ENCODE results near the gene METTL5. TPM values are rescaled to one million over a fixed set of nuclear protein-coding genes. Genes with fewer than 3 reads are reported as not detected.

The METTL5 gene
- total and polyA plus RNA-seq, 5 experiments from 2014 or later: 50.8 to 155 (median 115) TPM

DNA sequence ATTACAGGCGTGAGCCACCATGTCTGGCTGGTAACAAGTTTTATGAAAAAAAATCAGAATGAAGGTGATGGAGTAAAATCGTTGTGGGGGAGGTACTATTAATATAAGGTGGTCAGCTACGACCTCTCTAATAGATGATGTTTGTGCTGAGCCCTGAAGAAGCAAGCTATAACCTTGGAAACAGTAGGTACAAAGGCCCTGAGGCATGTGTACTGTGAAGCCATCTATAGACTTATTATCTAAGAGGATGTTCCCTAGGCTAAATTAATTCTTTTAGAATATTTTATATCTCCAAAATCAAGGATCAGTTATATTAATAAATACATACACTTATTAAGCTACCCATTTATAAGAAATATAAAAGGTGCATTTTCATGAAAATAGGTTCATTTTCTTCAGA is 49.4 kb downstream of the METTL5 start:
- DNase-seq (no peak), ATAC-seq (no peak)
- Mint-ChIP-seq H3K4me3 (no peak overlapping the region), H3K36me3 (no peaks in the 10 kb centered on the region), H3K4me1 (peaks cover 0 to 2% (median 0%) of the 10 kb centered on the region in 4 donors), H3K27me3 (peaks cover 0 to 5% (median 1%) of the 10 kb centered on the region in 5 donors), H3K9me3 (no peaks in the 10 kb centered on the region), H3K27ac (no peak overlapping the region)
- POLR2A ChIA-PET: no interaction called here

DNA sequence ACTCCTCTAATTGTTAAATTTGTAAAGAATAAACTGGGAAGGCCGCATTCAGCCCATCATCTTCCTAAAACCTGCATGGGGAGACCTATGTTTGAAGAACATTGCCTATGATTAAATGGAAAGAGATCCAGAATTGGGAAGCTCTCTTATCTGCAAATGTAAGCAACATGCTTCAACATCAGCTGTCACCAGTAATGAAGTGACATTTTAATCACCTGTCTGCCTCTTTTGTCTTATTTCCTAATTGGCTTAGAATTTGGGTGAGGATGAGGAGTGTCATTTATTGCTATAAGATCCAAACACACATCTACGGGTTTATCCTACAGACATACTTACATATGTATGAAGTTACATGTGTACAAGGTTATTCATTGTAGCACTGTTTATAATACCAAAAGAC is 52.1 kb downstream of the METTL5 start:
- Mint-ChIP-seq H3K36me3 (no peaks in the 10 kb centered on the region), H3K27ac (no peak overlapping the region), H3K9me3 (no peaks in the 10 kb centered on the region), H3K27me3 (peaks cover 0 to 16% (median 9%) of the 10 kb centered on the region in 5 donors), H3K4me1 (peaks cover 4 to 8% (median 6%) of the 10 kb centered on the region in 4 donors), H3K4me3 (no peak overlapping the region)
- DNase-seq (no peak), ATAC-seq (no peak)
- POLR2A ChIA-PET: no interaction called here

DNA sequence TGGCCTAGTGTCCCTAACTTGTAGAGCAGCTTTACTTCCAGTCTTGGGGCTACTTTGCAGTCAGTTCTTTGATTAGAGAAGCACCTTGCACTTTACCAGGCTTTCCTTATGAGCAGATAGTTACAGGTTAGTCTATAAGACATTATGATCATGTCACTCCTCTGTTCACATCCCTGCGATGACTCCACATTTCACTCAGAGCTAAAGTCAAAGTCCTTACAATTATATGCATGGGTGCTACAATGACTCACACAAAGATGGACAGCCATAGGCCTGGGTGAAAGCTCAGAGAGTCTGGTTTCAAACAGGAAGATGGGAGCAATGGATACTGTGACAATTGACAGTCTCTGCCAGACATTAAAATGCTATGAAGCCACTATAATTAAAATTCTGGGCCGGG is 53.1 kb downstream of the METTL5 start:
- Mint-ChIP-seq H3K4me3 (no peak overlapping the region), H3K27me3 (peaks cover 0 to 22% (median 14%) of the 10 kb centered on the region in 5 donors), H3K27ac (no peak overlapping the region), H3K9me3 (no peaks in the 10 kb centered on the region), H3K4me1 (peaks cover 6 to 16% (median 12%) of the 10 kb centered on the region in 4 donors), H3K36me3 (no peaks in the 10 kb centered on the region)
- POLR2A ChIA-PET: no interaction called here
- DNase-seq (no peak), ATAC-seq (no peak)

DNA sequence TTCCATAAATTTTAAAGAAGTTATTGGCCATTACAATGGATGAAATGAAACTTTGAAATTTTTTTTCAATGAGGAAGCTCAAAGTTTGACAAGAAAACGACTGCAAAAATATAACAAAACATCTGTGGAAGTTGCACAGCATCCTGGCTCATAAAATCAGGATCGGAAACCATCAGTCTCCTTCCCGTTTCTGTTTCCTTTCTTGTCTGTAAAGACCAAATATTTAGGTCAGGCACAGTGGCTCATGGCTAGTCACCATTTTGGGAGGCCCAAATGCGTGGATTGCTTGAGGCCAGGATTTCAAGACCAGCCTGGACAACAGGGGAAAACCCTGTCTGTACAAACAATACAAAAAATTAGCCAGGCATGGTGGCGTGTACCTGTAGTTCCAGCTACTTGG is 53.7 kb downstream of the METTL5 start:
- Mint-ChIP-seq H3K9me3 (no peaks in the 10 kb centered on the region), H3K27ac (no peak overlapping the region)

DNA sequence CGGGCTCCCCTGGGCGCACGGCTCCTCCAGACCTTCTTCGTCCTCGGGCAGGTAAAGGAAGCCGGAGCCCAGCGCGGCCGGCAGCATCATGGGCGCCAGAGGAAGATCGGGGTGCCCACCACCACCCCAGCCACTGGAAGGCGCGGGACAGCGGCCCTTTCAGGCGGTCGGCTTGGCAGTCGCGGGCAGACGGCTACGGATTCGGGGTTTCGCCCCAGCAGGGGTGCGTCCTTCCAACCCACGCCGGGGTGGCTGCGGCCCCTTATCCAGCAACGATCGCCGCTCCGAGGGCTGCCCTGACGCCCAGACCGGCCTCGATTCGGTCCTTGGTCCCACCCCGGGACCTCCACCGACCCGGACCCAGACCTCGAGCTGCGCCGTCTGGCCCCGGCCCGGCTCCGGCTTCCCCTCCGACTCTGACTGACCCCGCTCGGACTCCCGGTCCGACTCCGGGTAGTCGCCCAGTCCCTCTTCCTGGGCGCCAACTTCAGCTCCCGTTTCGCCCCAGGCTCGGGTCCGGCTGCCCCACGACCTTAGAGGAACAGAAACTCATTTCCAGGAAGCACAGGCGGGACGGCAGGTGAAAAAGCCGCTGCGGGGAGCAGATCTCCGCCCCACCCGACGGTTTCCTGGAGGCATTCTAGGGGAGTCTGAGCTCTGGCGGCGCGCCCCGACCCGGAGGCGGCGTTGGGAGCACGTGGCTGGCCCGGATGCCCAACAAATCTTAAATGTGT is 56.3 kb downstream of the METTL5 start:
- H3K9me3 Mint-ChIP-seq: no peaks in the 10 kb centered on the region
- ATAC-seq (peak; percentile 82 to 84), DNase-seq (peak in 9 of 10 donors; percentile 17 to 62 (median 25))
- H3K27ac Mint-ChIP-seq: peak overlapping the region in 4 of 10 donors; percentile 45 to 72 (median 50)
- H3K36me3 Mint-ChIP-seq: no peaks in the 10 kb centered on the region
- POLR2A ChIA-PET: no interaction called here
- peaks cover 0 to 22% (median 14%) of the 10 kb centered on the region in 5 donors for H3K27me3 Mint-ChIP-seq
- H3K4me1 Mint-ChIP-seq: peaks cover 4 to 16% (median 12%) of the 10 kb centered on the region in 4 donors
- peak overlapping the region; percentile 70 to 90 (median 80) for H3K4me3 Mint-ChIP-seq

More for the DNA sequence above, 53.7 kb downstream of the METTL5 start:
- DNase-seq (no peak), ATAC-seq (no peak)
- Mint-ChIP-seq H3K27me3 (peaks cover 0 to 22% (median 14%) of the 10 kb centered on the region in 5 donors), H3K4me1 (peaks cover 6 to 16% (median 12%) of the 10 kb centered on the region in 4 donors), H3K36me3 (no peaks in the 10 kb centered on the region), H3K4me3 (no peak overlapping the region)
- POLR2A ChIA-PET: no interaction called here

DNA sequence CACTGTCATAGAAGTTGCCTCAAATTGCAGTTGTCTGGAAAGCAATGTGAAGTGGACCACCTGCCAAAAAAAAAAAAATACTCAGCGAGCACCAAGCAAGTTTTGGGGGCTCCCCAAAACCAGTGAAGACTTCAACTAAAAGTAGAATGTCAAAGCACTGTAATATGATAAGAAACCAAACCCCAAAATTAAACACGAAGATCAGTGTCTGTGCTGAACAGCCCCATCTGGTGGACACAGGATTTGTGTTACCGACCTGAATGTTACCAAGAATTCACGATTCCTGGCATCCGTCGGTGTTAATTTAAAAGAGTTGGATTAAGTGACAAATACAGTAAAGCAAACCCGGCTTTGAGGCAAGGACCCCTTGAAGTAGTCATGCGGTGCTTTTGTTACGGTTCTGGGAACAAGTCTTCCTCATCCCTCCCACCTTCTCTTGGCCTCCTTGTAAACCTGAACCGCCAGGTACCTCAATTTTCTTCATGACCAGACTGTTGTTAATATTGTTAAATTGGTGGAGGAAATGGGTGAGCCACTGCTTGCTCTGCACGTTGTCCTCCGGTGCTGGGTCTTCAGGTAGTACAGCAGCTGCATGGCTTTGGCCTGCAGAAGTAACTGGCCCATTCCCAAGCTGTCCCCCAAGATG is 57.3 kb downstream of the METTL5 start:
- no peaks in the 10 kb centered on the region for H3K9me3 Mint-ChIP-seq
- peak overlapping the region; percentile 22 to 80 (median 58) for H3K4me3 Mint-ChIP-seq
- no peaks in the 10 kb centered on the region for H3K36me3 Mint-ChIP-seq
- peaks cover 0 to 22% (median 15%) of the 10 kb centered on the region in 5 donors for H3K27me3 Mint-ChIP-seq
- POLR2A ChIA-PET: no interaction called here
- peak; percentile 53 to 78 for ATAC-seq
- H3K4me1 Mint-ChIP-seq: peaks cover 4 to 16% (median 12%) of the 10 kb centered on the region in 4 donors
- DNase-seq: peak; percentile 24 to 76 (median 52)
- H3K27ac Mint-ChIP-seq: peak overlapping the region in 1 of 10 donors; percentile 1

DNA sequence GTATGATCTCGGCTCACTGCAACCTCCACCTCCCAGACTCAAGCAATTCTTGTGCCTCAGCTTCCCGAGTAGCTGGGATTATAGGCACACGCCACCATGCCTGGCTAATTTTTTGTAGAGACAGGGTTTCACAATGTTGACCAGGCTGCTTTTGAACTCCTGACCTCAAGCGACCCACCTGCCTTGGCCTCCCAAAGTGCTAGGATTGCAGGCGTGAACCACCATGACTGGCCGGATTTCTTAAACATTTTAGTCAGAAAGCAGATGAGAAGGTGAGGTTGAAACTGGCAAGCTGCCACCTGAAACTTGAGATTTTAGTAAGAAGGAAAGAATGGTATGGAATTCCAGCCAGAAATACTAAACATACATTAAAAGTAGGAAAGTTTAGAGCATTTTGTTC is 59.2 kb downstream of the METTL5 start:
- no peaks in the 10 kb centered on the region for H3K9me3 Mint-ChIP-seq
- H3K4me1 Mint-ChIP-seq: peaks cover 4 to 18% (median 14%) of the 10 kb centered on the region in 4 donors
- DNase-seq: no peak
- H3K4me3 Mint-ChIP-seq: no peak overlapping the region
- no peak for ATAC-seq
- no peaks in the 10 kb centered on the region for H3K36me3 Mint-ChIP-seq
- peaks cover 0 to 19% (median 12%) of the 10 kb centered on the region in 5 donors for H3K27me3 Mint-ChIP-seq
- no peak overlapping the region for H3K27ac Mint-ChIP-seq
- POLR2A ChIA-PET: no interaction called here

DNA sequence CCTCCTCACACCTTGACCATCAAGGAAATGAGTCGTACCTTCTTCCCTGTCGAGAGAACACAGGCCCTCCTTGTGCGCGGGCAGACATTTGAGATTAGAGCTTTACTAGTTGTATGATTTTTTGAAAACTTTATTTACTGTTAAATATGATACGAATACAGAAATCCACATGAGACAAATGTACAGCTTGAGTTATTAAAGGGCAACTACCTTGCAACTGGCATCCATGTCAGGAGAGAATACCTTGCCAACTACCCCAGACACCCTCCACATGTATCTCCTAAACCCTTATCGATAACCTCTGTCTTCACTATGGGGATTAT is 62.8 kb downstream of the METTL5 start:
- POLR2A ChIA-PET: no interaction called here
- Mint-ChIP-seq H3K4me3 (no peak overlapping the region), H3K9me3 (no peaks in the 10 kb centered on the region), H3K4me1 (peaks cover under 1 to 5% (median 2%) of the 10 kb centered on the region in 4 donors), H3K27ac (peak overlapping the region in 1 of 10 donors; percentile 7), H3K36me3 (no peaks in the 10 kb centered on the region), H3K27me3 (peaks cover 0 to 6% (median 0%) of the 10 kb centered on the region in 5 donors)
- DNase-seq (no peak), ATAC-seq (no peak)

Other genes with a start within 250 kb of the METTL5 start
- 10 to 100 TPM; 82.7 to 86.0 TPM for gene PPIG, start 240.6 kb downstream of the METTL5 start, total RNA-seq
- gene PPIG, start 240.6 kb downstream of the METTL5 start, polyA plus RNA-seq: 10 to 100 TPM; 63.4 to 88.2 (median 70.9) TPM
- not detected for gene CFAP210, start 130.5 kb downstream of the METTL5 start, total RNA-seq
- not detected for gene CFAP210, start 130.5 kb downstream of the METTL5 start, polyA plus RNA-seq
- 1 to 10 TPM; 7.7 to 8.2 TPM for gene PHOSPHO2, start 130.4 kb downstream of the METTL5 start, total RNA-seq
- gene PHOSPHO2, start 130.4 kb downstream of the METTL5 start, polyA plus RNA-seq: 1 to 10 TPM; 5.5 to 8.8 (median 6.3) TPM
- gene KLHL23, start 91.1 kb downstream of the METTL5 start, total RNA-seq: 1 to 10 TPM; 2.4 to 2.6 TPM
- 1 to 10 TPM; 1.3 to 2.6 (median 2.1) TPM for gene KLHL23, start 91.1 kb downstream of the METTL5 start, polyA plus RNA-seq
- gene SSB, start 26.0 kb downstream of the METTL5 start, total RNA-seq: 100 to 1,000 TPM; 110 to 115 TPM
- gene SSB, start 26.0 kb downstream of the METTL5 start, polyA plus RNA-seq: 100 to 1,000 TPM; 124 to 153 (median 128) TPM
- 10 to 100 TPM; 43.3 to 43.5 TPM for gene UBR3, start 2.5 kb upstream of the METTL5 start, total RNA-seq
- 10 to 100 TPM in 1 of 3 donors, 1 to 10 TPM in 2; 6.8 to 11.6 (median 7.5) TPM for gene UBR3, start 2.5 kb upstream of the METTL5 start, polyA plus RNA-seq